ENCODE results near the gene RNF17.

Gene RNF17

GRCh38 chr13:24863748-24864540 lies 100.0 kb downstream of the RNF17 start:
- DNase-seq, result no peak

GRCh38 chr13:24864579-24864978 lies 100.6 kb downstream of the RNF17 start:
- DNase-seq, result no peak

- no peak for DNase-seq
These were observed 101.4 kb downstream of the RNF17 start for GRCh38 chr13:24865163-24865953.

- no peak for DNase-seq
These were observed 102.5 kb downstream of the RNF17 start for GRCh38 chr13:24866488-24866887.

- no peak for DNase-seq
These were observed 104.9 kb downstream of the RNF17 start for GRCh38 chr13:24868874-24869273.

GRCh38 chr13:24870380-24870760 lies 106.4 kb downstream of the RNF17 start:
- DNase-seq, result no peak

- DNase-seq, result no peak
These were observed 111.6 kb downstream of the RNF17 start for GRCh38 chr13:24875566-24875965.

GRCh38 chr13:24877531-24877930 lies 113.6 kb downstream of the RNF17 start:
- DNase-seq, result no peak

- no peak for DNase-seq
These were observed 114.4 kb downstream of the RNF17 start for GRCh38 chr13:24878340-24878739.

GRCh38 chr13:24882665-24883064 lies 118.7 kb downstream of the RNF17 start:
- DNase-seq, result no peak

- DNase-seq, result no peak
These were observed 123.8 kb downstream of the RNF17 start for GRCh38 chr13:24887759-24888158.

- no peak for DNase-seq
These were observed 124.4 kb downstream of the RNF17 start for GRCh38 chr13:24888291-24888931.

- DNase-seq, result no peak
These were observed 126.3 kb downstream of the RNF17 start for GRCh38 chr13:24890256-24890655.

- DNase-seq, result no peak
These were observed 127.6 kb downstream of the RNF17 start for GRCh38 chr13:24891476-24892108.

GRCh38 chr13:24892829-24893228 lies 128.9 kb downstream of the RNF17 start:
- no peak for DNase-seq

GRCh38 chr13:24893863-24894262 lies 129.9 kb downstream of the RNF17 start:
- DNase-seq, result no peak

GRCh38 chr13:24894277-24894971 lies 130.5 kb downstream of the RNF17 start:
- DNase-seq, result no peak

- no peak for DNase-seq
These were observed 131.0 kb downstream of the RNF17 start for GRCh38 chr13:24894972-24895300.

- no peak for DNase-seq
These were observed 132.1 kb downstream of the RNF17 start for GRCh38 chr13:24896061-24896460.

- DNase-seq, result no peak
These were observed 133.3 kb downstream of the RNF17 start for GRCh38 chr13:24897293-24897692.

GRCh38 chr13:24899601-24900000 lies 135.6 kb downstream of the RNF17 start:
- no peak for DNase-seq

GRCh38 chr13:24900507-24900906 lies 136.5 kb downstream of the RNF17 start:
- DNase-seq, result no peak

- no peak for DNase-seq
These were observed 141.3 kb downstream of the RNF17 start for GRCh38 chr13:24905242-24905641.
